Fibroblast of lung (primary cell): ENCODE data around the gene SNRNP200. TPM values are rescaled to one million over a fixed set of nuclear protein-coding genes. Genes with fewer than 3 reads are reported as not detected.
A peak's percentile ranks its signal among the peaks of the same experiment; 100 is the strongest.

ENCODE experiments used
- DNase-seq, 2 donors: peaks; one replicate each; pipeline versions ENCODE4 v3.0.0 to v3.0.0-alpha.2; 2010; ENCODE audit warnings: low read depth in 2 of 2
- H2AFZ ChIP-seq: 2 replicates; pipeline ENCODE4 v1.5.1; 2012; ENCODE audit warnings: low read length, control low read depth, inconsistent platforms
- H3K27ac ChIP-seq: 2 replicates; pipeline ENCODE4 v1.5.1; 2011; ENCODE audit warnings: low read length, control low read depth; ENCODE audit not compliant: insufficient read depth
- H3K27me3 ChIP-seq: 2 replicates; pipeline ENCODE4 v1.5.1; 2011; ENCODE audit warnings: mild to moderate bottlenecking, low read length; ENCODE audit not compliant: control insufficient read depth, insufficient read depth
- H3K36me3 ChIP-seq: 2 replicates; pipeline ENCODE4 v1.5.1; 2011; ENCODE audit warnings: low read length; ENCODE audit not compliant: control insufficient read depth, insufficient read depth
- H3K4me1 ChIP-seq: 2 replicates; pipeline ENCODE4 v1.5.1; 2011; ENCODE audit warnings: low read length; ENCODE audit not compliant: control insufficient read depth, insufficient read depth; ENCODE audit errors: extremely low read depth
- H3K4me2 ChIP-seq: 2 replicates; pipeline ENCODE4 v1.5.1; 2011; ENCODE audit warnings: low read length, control low read depth; ENCODE audit not compliant: insufficient read depth; ENCODE audit errors: extremely low read depth
- H3K4me3 ChIP-seq, 4 experiments: fragments of 200-600 bp in 1 of 4; sonication (generic) in 1 of 4; replicated peaks in 1 of 4; 2 replicates each; pipeline ENCODE4 v1.5.1; 2011 to 2016; ENCODE audit warnings: low read length in 4 of 4, low read depth in 3 of 4, mild to moderate bottlenecking in 3 of 4, control low read depth in 2 of 4, inconsistent platforms in 1 of 4, mixed read lengths in 1 of 4; ENCODE audit not compliant: insufficient read depth in 1 of 4; ENCODE audit errors: control extremely low read depth in 1 of 4
- H3K79me2 ChIP-seq: 2 replicates; pipeline ENCODE4 v1.5.1; 2012; ENCODE audit warnings: mild to moderate bottlenecking, low read length, inconsistent platforms; ENCODE audit not compliant: control insufficient read depth, insufficient read depth
- H3K9ac ChIP-seq: 2 replicates; pipeline ENCODE4 v1.5.1; 2011; ENCODE audit warnings: mild to moderate bottlenecking, low read length, control low read depth; ENCODE audit not compliant: insufficient read depth
- H3K9me3 ChIP-seq: 2 replicates; pipeline ENCODE4 v1.5.1; 2012; ENCODE audit warnings: low read depth, low read length; ENCODE audit not compliant: control insufficient read depth, insufficient read depth
- H4K20me1 ChIP-seq: 2 replicates; pipeline ENCODE4 v1.5.1; 2011; ENCODE audit warnings: low read length; ENCODE audit not compliant: control insufficient read depth, insufficient read depth; ENCODE audit errors: extremely low read depth
- EZH2 ChIP-seq: IDR thresholded peaks from 2 replicates; pipeline ENCODE4 v1.5.1; 2012; ENCODE audit warnings: low read length, control low read depth, mild to moderate bottlenecking; ENCODE audit errors: missing control alignments
- polyA plus RNA-seq, 2 donors: library from polyadenylated mRNA; depleted of rRNA in 1 of 2; stranded (reverse) in 1 of 2; unstranded in 1 of 2; fragments of >200 nt; gene quantifications; 2 replicates each; pipeline ENCODE4 v1.2.1, GENCODE V29; 2011 to 2012; ENCODE audit warnings: missing spikeins in 1 of 2
- total RNA-seq: library from RNA; depleted of rRNA; stranded (reverse); fragments of >200 nt; gene quantifications from 2 replicates; pipeline ENCODE4 v1.2.1, GENCODE V29; 2014
- TF ChIP-seq, protein P1 (sequence below), 2 donors: IDR thresholded peaks in 1 of 2; conservative IDR thresholded peaks in 1 of 2; 1 replicate in 1 of 2; 2 replicates in 1 of 2; pipeline ENCODE4 v1.5.1; 2011 to 2012; ENCODE audit warnings: low read length in 2 of 2, control low read depth in 1 of 2, inconsistent platforms in 1 of 2, low read depth in 1 of 2, mild to moderate bottlenecking in 1 of 2

The SNRNP200 gene
- total and polyA plus RNA-seq, 2 donors (not counting 1 experiment from before 2014, with no cell fraction given) = 49.4 to 65.0 TPM

DNA sequence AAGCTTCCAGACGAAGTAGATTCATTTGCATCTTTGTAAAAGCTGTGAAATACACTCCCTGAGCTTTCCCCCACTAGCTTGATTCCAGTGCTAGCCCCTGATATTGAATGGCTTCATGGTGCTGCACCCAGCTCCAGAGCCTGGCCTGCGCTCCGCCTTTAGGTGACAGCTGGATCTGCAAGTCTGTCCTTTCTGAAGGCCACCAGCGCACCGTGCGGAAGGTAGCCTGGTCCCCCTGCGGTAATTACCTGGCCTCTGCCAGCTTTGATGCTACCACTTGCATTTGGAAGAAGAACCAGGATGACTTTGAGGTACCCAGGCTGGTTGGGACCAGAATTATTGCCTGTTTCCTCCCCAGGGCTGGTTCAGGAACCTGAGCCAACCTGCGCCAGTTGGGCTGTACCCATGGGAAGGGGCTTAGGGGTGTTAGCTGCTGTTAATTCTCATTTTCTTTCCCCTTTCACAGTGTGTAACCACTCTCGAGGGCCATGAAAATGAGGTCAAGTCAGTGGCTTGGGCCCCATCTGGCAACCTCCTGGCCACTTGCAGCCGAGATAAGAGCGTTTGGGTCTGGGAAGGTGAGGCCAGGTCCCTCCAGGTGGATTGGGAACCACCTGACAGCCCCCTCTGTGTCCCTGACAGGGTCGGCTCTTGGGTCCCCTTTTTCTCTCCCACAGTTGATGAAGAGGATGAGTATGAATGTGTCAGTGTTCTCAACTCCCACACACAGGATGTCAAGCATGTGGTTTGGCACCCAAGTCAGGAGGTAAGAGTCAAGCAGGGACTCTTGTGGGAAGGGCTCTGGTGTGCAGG lies 38.0 kb downstream of the SNRNP200 start:
- Histone ChIP-seq H3K27ac (no peak overlapping the region), H3K4me2 (peak overlapping the region; percentile 92), H3K36me3 (peaks cover 9% of the 10 kb centered on the region), H3K9ac (no peak overlapping the region), H3K79me2 (peaks cover 41% of the 10 kb centered on the region), H3K4me3 (peak overlapping the region; percentile 88 to 99 (median 98)), H4K20me1 (no peaks in the 10 kb centered on the region), H2AFZ (no peak overlapping the region), H3K4me1 (peaks cover 15% of the 10 kb centered on the region), H3K27me3 (no peaks in the 10 kb centered on the region), H3K9me3 (no peaks in the 10 kb centered on the region)
- TF ChIP-seq, protein P1, sequence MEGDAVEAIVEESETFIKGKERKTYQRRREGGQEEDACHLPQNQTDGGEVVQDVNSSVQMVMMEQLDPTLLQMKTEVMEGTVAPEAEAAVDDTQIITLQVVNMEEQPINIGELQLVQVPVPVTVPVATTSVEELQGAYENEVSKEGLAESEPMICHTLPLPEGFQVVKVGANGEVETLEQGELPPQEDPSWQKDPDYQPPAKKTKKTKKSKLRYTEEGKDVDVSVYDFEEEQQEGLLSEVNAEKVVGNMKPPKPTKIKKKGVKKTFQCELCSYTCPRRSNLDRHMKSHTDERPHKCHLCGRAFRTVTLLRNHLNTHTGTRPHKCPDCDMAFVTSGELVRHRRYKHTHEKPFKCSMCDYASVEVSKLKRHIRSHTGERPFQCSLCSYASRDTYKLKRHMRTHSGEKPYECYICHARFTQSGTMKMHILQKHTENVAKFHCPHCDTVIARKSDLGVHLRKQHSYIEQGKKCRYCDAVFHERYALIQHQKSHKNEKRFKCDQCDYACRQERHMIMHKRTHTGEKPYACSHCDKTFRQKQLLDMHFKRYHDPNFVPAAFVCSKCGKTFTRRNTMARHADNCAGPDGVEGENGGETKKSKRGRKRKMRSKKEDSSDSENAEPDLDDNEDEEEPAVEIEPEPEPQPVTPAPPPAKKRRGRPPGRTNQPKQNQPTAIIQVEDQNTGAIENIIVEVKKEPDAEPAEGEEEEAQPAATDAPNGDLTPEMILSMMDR (conservative IDR thresholded peaks at IDR 0.05 in 1 of 2, IDR thresholded peaks at IDR 0.05 in 1 of 2; ENCODE audit: low read depth in 1 of 2, low read length in 2 of 2) = peak; percentile 30 to 41
- TF ChIP-seq EZH2 = no peak
- DNase-seq = peak; percentile 25 to 30

DNA sequence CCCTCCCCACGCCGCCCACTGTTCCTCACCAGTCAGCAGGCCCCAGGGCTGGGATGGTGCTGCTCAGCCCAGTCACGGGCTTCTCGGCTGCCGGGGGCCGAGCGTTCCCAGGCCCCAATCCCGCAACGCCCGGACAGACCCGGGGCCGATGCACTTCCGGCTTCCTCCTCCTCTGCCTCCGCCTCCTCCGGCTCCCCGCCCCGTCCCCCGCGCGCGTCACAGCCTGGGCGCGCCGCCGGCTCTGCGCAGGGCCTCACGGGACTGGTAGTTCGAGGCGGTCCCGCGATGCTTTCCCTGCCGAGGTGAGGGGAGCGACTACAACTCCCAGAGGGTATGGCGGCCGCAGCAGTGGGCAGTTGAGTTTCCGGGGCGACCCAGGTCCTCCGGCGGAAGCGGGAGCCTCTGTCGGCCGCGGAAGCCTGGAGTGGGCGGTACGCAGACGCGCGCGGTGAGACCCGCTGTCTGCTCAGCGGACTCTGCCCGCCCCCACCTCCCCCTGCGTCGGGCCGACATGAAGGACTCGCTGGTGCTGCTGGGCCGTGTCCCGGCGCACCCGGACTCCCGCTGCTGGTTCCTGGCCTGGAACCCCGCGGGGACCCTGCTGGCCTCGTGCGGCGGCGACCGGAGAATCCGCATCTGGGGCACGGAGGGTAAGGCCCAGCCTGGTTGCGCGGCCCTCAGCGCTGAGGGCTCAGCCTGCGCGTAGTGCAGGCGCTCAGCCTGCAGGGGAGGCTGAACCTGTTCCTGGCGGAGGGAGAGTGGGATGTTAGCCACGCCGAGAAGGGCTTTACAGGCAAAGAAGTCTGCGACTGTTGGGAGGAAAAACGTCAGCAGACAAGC lies 39.3 kb downstream of the SNRNP200 start, which contains the start of the genes CIAO1 and TMEM127:
CIAO1 (plus strand) TSS at position 386 of the 840 bp plus-strand sequence; CDS start at position 512, 126 bp downstream.
TMEM127 (minus strand) TSS at position 158 of the 840 bp plus-strand sequence. CDS start 616 bp downstream, outside the sequence.
- Histone ChIP-seq H3K4me2 (peak within 1 kb of the TSS; percentile 93), H3K36me3 (peaks cover 7% of the 10 kb centered on the region), H3K27me3 (no peaks in the 10 kb centered on the region), H3K79me2 (peaks cover 50% of the 10 kb centered on the region), H3K9ac (peak within 1 kb of the TSS; percentile 90), H2AFZ (peak within 1 kb of the TSS; percentile 81), H3K27ac (peak within 1 kb of the TSS; percentile 89), H3K4me1 (peaks cover 19% of the 10 kb centered on the region), H3K4me3 (peak within 1 kb of the TSS; percentile 88 to 99 (median 98)), H4K20me1 (no peaks in the 10 kb centered on the region), H3K9me3 (no peaks in the 10 kb centered on the region)
- DNase-seq = peak; percentile 97 to 98
- TF ChIP-seq, protein P1 (conservative IDR thresholded peaks at IDR 0.05 in 1 of 2, IDR thresholded peaks at IDR 0.05 in 1 of 2; ENCODE audit: low read depth in 1 of 2, low read length in 2 of 2) = peak; percentile 15 to 29
- no peak for TF ChIP-seq EZH2
